Fibroblast of lung (primary cell): Measurements from ENCODE around the gene TMEM14B. TPM values are rescaled to one million over a fixed set of nuclear protein-coding genes. Genes with fewer than 3 reads are reported as not detected.
"Not testable (repeated sequence)": the region's sequence is repeated elsewhere in the genome, so short reads cannot be mapped to it uniquely, and the experiment has no call there.

Experiments
- DNase-seq, 2 donors: peaks; one replicate each; pipeline versions ENCODE4 v3.0.0 to v3.0.0-alpha.2; 2010; ENCODE audit warnings: low read depth in 2 of 2
- H2AFZ ChIP-seq: 2 replicates; pipeline ENCODE4 v1.5.1; 2012; ENCODE audit warnings: low read length, control low read depth, inconsistent platforms
- H3K27ac ChIP-seq: 2 replicates; pipeline ENCODE4 v1.5.1; 2011; ENCODE audit warnings: low read length, control low read depth; ENCODE audit not compliant: insufficient read depth
- H3K27me3 ChIP-seq: 2 replicates; pipeline ENCODE4 v1.5.1; 2011; ENCODE audit warnings: mild to moderate bottlenecking, low read length; ENCODE audit not compliant: control insufficient read depth, insufficient read depth
- H3K36me3 ChIP-seq: 2 replicates; pipeline ENCODE4 v1.5.1; 2011; ENCODE audit warnings: low read length; ENCODE audit not compliant: control insufficient read depth, insufficient read depth
- H3K4me1 ChIP-seq: 2 replicates; pipeline ENCODE4 v1.5.1; 2011; ENCODE audit warnings: low read length; ENCODE audit not compliant: control insufficient read depth, insufficient read depth; ENCODE audit errors: extremely low read depth
- H3K4me2 ChIP-seq: 2 replicates; pipeline ENCODE4 v1.5.1; 2011; ENCODE audit warnings: low read length, control low read depth; ENCODE audit not compliant: insufficient read depth; ENCODE audit errors: extremely low read depth
- H3K4me3 ChIP-seq, 4 experiments: fragments of 200-600 bp in 1 of 4; sonication (generic) in 1 of 4; replicated peaks in 1 of 4; 2 replicates each; pipeline ENCODE4 v1.5.1; 2011 to 2016; ENCODE audit warnings: low read length in 4 of 4, low read depth in 3 of 4, mild to moderate bottlenecking in 3 of 4, control low read depth in 2 of 4, inconsistent platforms in 1 of 4, mixed read lengths in 1 of 4; ENCODE audit not compliant: insufficient read depth in 1 of 4; ENCODE audit errors: control extremely low read depth in 1 of 4
- H3K79me2 ChIP-seq: 2 replicates; pipeline ENCODE4 v1.5.1; 2012; ENCODE audit warnings: mild to moderate bottlenecking, low read length, inconsistent platforms; ENCODE audit not compliant: control insufficient read depth, insufficient read depth
- H3K9ac ChIP-seq: 2 replicates; pipeline ENCODE4 v1.5.1; 2011; ENCODE audit warnings: mild to moderate bottlenecking, low read length, control low read depth; ENCODE audit not compliant: insufficient read depth
- H3K9me3 ChIP-seq: 2 replicates; pipeline ENCODE4 v1.5.1; 2012; ENCODE audit warnings: low read depth, low read length; ENCODE audit not compliant: control insufficient read depth, insufficient read depth
- H4K20me1 ChIP-seq: 2 replicates; pipeline ENCODE4 v1.5.1; 2011; ENCODE audit warnings: low read length; ENCODE audit not compliant: control insufficient read depth, insufficient read depth; ENCODE audit errors: extremely low read depth
- EZH2 ChIP-seq: IDR thresholded peaks from 2 replicates; pipeline ENCODE4 v1.5.1; 2012; ENCODE audit warnings: low read length, control low read depth, mild to moderate bottlenecking; ENCODE audit errors: missing control alignments
- polyA plus RNA-seq, 2 donors: library from polyadenylated mRNA; depleted of rRNA in 1 of 2; stranded (reverse) in 1 of 2; unstranded in 1 of 2; fragments of >200 nt; gene quantifications; 2 replicates each; pipeline ENCODE4 v1.2.1, GENCODE V29; 2011 to 2012; ENCODE audit warnings: missing spikeins in 1 of 2
- total RNA-seq: library from RNA; depleted of rRNA; stranded (reverse); fragments of >200 nt; gene quantifications from 2 replicates; pipeline ENCODE4 v1.2.1, GENCODE V29; 2014
- TF ChIP-seq, protein P1 (sequence below), 2 donors: IDR thresholded peaks in 1 of 2; conservative IDR thresholded peaks in 1 of 2; 1 replicate in 1 of 2; 2 replicates in 1 of 2; pipeline ENCODE4 v1.5.1; 2011 to 2012; ENCODE audit warnings: low read length in 2 of 2, control low read depth in 1 of 2, inconsistent platforms in 1 of 2, low read depth in 1 of 2, mild to moderate bottlenecking in 1 of 2

TMEM14B gene
- total and polyA plus RNA-seq, 2 donors (not counting 1 experiment from before 2014, with no cell fraction given), result 58.3 to 109 TPM

DNA sequence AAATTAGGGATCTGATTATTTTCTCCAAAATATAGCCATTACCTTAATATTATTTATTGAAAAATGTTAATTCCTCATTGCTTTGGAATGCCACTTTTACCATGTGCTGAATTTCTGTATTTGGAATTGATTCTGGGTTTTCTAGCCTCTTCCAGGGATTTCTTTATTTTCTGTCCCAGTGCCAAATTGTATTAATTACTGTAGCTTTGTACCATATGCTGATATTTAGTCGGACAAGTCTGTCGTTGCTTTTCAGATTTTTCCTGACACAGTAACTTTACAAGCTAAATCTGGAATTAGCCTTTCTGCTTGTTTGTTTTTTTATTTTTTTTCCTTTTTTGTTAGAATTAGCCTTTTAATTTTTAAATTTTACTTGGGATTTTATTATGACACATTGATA, 10.9 kb upstream of the TMEM14B start:
- Histone ChIP-seq H3K27ac (no peak overlapping the region), H3K36me3 (no peaks in the 10 kb centered on the region), H3K4me1 (peaks cover 4% of the 10 kb centered on the region), H2AFZ (no peak overlapping the region), H3K9ac (no peak overlapping the region), H3K4me3 (no peak overlapping the region), H3K9me3 (no peaks in the 10 kb centered on the region), H3K4me2 (no peak overlapping the region), H3K79me2 (no peaks in the 10 kb centered on the region), H4K20me1 (no peaks in the 10 kb centered on the region), H3K27me3 (no peaks in the 10 kb centered on the region)
- no peak for DNase-seq
- TF ChIP-seq EZH2, result no peak
- TF ChIP-seq, protein P1, sequence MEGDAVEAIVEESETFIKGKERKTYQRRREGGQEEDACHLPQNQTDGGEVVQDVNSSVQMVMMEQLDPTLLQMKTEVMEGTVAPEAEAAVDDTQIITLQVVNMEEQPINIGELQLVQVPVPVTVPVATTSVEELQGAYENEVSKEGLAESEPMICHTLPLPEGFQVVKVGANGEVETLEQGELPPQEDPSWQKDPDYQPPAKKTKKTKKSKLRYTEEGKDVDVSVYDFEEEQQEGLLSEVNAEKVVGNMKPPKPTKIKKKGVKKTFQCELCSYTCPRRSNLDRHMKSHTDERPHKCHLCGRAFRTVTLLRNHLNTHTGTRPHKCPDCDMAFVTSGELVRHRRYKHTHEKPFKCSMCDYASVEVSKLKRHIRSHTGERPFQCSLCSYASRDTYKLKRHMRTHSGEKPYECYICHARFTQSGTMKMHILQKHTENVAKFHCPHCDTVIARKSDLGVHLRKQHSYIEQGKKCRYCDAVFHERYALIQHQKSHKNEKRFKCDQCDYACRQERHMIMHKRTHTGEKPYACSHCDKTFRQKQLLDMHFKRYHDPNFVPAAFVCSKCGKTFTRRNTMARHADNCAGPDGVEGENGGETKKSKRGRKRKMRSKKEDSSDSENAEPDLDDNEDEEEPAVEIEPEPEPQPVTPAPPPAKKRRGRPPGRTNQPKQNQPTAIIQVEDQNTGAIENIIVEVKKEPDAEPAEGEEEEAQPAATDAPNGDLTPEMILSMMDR (conservative IDR thresholded peaks at IDR 0.05 in 1 of 2, IDR thresholded peaks at IDR 0.05 in 1 of 2; ENCODE audit: low read depth in 1 of 2, low read length in 2 of 2), result no peak

DNA sequence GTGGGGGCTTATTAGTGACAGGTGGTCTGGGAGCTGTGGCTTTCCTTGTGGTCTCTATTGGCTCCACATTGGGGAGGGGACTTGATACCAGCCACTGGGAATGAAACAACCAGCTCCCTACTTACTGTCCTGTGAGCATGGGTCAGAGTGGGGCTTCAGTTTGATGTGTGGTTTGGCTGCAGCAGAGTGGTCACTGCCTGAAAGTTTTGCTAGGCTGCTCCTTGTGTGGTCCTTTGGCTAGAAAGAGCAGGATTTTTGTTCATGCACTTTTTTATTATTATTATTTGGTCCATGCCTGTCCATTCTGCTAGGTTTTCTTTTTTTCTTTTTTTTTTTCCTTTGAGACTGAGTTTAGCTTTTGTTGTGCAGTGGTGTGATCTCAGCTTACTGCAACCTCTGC, 7.5 kb upstream of the TMEM14B start:
- no peak for TF ChIP-seq EZH2
- TF ChIP-seq, protein P1 (conservative IDR thresholded peaks at IDR 0.05 in 1 of 2, IDR thresholded peaks at IDR 0.05 in 1 of 2; ENCODE audit: low read depth in 1 of 2, low read length in 2 of 2), result no peak
- no peak for DNase-seq
- no peak overlapping the region for H3K4me3 ChIP-seq
- H3K27me3 ChIP-seq, result no peaks in the 10 kb centered on the region
- H4K20me1 ChIP-seq, result no peaks in the 10 kb centered on the region
- no peak overlapping the region for H3K27ac ChIP-seq
- no peaks in the 10 kb centered on the region for H3K36me3 ChIP-seq
- H2AFZ ChIP-seq, result no peak overlapping the region
- peaks cover 2% of the 10 kb centered on the region for H3K4me1 ChIP-seq
- no peak overlapping the region for H3K9ac ChIP-seq
- no peaks in the 10 kb centered on the region for H3K79me2 ChIP-seq
- H3K9me3 ChIP-seq, result no peaks in the 10 kb centered on the region
- no peak overlapping the region for H3K4me2 ChIP-seq

DNA sequence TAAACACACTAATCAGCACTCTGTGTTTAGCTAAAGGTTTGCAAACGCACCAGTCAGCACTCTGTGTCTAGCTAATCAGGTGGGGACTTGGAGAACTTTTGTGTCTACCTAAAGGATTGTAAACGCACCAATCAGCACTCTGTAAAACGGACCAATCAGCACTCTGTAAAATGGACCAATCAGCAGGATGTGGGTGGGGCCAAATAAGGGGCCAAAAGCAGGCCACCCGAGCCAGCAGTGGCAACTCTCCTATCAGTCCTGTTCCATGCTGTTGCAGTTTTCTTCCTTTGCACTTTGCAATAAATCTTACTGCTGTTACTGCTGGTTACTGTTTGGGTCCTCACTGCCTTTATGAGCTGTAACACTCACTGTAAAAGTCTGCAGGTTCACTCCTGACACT, 6.0 kb upstream of the TMEM14B start:
- H3K4me1 ChIP-seq, H3K9me3 ChIP-seq, H3K36me3 ChIP-seq, H4K20me1 ChIP-seq, DNase-seq, H3K4me3 ChIP-seq, H3K27me3 ChIP-seq, H3K4me2 ChIP-seq, H3K9ac ChIP-seq, H3K27ac ChIP-seq, H2AFZ ChIP-seq, H3K79me2 ChIP-seq: not testable (repeated sequence)
